HG03095 (cell line): ENCODE results near the gene HOXB2.

ENCODE experiments used
- ATAC-seq: cut with Tn5 transposase; IDR thresholded peaks from one replicate; pipeline ENCODE4 v1.9.1; 2021; ENCODE audit warnings: moderate library complexity; ENCODE audit not compliant: unreplicated experiment

Gene HOXB2

DNA sequence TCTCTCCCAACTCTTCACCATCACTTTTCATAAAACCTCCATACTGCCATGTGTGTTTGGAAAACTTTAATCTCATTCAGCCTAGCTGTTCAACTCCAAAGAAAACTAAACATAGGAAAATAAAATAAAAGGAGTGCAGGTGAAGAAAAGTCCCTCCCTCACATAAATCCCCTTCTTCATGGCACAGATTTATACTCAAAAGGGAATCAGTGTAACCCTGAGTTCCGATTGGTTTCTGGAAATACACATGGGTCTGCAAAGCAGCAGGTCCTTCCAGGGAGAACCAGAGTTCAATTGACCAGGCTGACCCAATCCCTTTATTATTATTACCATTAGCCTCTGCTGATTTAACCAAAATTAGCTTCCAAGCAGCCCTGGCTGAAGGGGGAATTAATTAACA is 8.9 kb upstream of the HOXB2 start:
- ATAC-seq, result no peak

DNA sequence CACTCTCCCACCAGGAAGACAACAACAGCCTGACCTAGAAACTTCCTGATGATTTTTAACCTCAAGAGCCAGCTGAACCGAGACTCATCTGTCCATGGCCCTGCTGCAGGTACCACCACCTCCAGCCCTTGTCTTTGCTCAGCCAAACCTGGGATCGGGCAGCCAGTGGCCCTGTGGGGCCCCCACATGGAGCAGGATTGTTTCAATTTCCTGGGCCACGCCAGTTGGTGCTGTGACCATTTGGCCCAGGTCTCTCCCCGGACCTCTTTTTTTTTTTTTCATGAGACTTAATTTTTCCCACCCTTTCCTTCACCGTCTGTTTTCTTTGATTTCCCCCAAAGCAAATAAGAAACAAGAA is 8.3 kb upstream of the HOXB2 start:
- ATAC-seq, result no peak

DNA sequence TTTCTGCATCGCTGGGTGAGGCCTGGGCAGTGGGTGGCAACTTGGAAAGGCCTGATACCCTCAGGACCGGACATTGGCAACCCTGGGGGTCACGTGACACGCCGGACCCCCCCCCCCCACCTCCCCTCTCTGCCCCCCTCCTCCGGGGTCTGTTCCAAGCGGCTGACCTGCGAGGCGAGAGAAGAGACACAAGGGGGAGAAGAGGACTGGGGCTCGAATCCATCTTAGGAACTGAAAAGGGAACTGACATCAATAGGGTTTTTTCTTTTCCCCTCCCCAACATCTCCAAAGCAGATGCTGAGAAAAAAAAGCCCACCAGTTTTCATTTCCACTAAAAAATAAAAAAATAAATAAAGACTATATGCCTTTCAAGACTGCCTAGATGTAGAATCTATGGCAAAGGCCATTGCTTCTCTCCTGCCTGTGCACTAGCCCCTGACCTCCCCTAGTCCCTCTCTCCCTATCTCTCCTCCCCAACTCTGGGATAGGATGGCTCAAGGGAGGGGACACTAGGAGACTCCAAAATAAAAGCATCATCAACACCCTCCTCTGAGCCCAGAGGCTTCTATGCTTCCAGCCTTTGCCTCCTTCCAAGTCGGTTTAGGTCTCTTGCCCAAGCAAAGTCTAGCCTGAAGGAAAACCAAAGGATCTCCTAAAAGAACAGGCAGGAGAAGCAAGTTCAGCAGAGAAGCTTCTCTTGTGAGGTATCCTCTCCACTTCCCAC is 7.7 kb upstream of the HOXB2 start:
- ATAC-seq, result no peak

DNA sequence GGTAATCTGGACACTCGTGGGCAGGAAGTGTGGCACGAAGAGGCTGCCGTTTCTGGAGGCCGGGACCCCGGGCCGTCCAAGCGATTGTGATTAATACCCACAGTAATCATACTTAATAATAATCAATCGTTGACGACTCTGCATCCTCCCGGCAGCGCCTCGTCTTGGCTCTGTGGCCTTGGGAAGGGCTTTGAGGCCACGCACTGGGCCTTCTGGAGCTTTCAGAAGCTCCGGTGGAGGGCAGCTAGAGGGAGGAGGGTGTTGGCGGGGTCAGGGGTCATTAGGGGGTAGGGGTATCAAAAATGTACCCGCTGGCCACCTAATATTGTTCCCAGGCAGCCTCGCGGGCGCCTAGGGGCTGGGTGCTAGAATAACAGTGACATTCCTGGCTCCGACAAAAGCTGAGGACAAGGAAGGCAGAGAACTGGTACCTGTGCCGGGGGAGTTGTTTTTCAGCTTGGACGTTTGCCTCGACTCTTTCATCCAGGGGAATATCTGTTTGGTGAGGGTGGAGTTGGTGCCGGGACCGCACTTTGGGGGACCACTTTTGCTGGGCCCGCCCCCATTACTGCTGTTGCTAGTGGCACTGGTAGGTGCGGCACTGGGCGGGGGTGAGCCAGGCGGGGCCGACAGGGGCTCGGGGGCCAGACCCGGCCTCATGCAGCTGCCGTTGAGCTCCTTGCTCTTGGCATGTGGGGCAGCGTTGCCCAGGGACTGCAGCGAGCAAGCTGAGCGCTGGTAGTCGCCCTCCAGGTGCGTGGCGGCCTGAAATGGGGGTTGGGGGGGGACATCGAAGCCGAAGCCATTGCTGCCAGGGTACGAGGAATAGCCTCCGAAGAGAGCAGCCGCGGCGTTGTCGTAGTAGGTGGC is 6.9 kb upstream of the HOXB2 start:
- ATAC-seq, result no peak

DNA sequence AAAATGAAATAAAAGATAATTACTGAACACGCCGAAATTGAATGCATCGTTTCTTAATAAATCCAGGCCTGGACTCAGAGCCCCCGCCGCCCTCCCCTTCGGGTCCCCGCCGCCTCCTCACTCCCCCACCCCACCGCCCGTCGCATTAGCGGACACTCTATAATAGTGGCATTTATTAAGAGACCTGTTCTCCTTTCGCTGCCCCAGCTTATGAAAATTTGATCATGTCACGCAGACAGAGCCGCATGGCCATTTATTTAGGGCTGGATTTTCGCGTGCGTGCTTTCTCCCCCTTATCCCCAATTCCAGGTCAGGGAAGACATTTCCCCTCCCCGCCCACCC is 6.3 kb upstream of the HOXB2 start:
- no peak for ATAC-seq

DNA sequence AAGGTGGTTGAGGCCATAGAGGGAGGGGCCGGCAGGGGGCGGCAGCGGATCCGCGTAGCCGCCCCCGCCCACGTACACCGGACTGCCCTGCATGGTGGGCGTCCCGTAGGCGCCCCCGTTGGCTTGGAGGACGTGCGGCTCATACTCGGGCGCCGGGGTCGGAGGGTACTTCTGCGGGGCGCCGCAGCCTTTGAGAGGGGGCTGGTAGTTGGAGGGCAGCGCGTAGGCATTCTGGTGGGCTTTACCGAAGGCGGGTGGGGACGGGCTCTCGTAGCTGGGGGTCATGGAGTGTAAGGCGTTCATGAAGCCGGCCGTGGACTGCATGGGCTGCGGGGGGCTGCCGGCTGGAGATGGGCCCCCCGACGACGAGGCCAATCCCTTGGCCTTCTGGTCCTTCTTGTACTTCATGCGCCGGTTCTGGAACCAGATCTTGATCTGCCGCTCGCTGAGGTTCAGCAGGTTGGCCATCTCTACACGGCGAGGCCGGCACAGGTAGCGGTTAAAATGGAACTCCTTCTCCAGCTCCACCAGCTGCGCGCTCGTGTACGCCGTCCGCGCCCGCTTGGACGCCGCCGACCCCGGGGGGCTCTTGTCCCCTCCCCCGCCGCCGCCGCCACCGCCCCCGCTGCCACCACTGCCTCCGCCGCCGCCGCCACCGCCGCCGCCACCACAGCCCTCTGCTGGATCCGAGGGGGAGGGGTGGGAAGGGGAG is 5.7 kb upstream of the HOXB2 start:
- no peak for ATAC-seq

DNA sequence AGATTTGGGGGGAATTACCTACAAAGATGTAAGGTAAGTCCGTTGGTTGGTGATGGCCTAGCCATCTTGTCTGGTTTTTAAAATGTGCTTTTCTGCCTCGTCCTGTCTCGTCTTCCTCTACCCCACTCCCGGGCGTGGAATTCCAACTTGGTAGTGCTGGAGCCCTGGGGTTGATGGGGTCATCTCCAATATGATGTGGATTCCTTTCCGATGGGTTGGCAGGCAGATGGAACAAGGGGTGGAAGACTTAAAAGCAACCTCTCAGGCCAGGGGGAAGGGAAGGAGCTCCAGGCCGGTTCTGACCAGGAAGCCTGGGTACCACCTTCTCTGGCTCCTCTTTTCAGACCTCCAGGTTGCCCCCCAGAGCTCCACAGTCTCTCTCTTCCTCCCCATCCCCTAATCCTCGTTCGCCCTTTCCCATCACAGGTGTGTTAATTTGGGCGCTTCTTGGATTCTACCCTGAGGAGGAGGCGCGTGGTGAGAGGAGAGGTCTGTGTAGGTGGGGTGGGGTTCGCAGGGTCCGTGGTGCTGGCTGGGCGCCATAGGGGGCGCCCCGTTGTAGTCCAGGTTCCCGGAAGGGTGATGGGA is 5.1 kb upstream of the HOXB2 start:
- no peak for ATAC-seq

DNA sequence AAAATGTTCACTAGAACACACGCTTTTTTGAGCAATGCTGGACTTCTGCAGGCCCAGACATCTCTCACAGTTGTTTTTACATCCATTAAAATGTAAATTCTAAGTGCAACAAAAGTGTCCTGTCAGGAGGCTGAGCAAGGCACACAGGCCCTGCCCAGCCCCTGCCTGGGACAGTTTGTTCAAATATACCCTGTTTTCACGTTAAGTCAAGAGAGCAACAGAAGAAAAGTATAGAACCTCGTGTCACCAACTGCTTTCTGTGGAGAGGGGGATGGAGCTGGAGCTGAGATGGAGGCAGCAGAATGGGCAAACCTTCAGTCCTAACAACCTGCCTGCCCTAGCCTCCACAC is 4.3 kb upstream of the HOXB2 start:
- ATAC-seq, result no peak

DNA sequence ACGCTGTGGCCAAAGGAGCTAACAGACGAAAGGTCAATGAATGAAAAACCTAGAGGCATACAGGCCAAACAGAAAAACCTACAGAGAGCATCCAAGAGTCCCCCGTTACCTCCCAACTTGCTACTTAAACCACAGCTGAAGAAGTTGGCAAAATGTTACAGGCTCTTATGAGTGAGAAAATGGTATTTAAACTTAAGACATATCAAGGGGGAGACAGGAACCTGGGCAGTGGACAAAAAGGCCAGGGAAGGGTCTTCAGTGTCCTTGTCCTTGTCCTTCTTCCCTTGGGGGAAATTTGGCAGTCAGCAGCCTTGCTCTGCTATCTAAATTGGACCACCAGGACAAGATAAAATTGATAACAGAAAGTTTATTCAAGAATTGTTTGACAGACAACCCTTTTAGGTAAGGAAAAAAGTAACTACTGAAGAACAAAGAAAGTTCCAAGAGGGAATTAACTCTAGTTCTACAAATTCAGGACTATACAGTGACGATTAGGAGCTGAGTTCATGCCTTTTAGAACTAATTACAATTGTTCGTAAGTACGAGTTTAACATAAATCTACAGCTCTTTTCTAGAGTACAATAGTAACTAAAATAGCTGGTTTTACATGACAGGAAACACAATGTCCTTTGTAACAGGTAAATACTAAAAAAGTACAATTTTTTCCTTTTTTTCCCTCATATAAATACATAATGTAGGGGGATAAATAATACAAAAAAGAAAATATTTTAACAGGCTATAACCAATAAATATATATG is 3.8 kb upstream of the HOXB2 start:
- no peak for ATAC-seq

DNA sequence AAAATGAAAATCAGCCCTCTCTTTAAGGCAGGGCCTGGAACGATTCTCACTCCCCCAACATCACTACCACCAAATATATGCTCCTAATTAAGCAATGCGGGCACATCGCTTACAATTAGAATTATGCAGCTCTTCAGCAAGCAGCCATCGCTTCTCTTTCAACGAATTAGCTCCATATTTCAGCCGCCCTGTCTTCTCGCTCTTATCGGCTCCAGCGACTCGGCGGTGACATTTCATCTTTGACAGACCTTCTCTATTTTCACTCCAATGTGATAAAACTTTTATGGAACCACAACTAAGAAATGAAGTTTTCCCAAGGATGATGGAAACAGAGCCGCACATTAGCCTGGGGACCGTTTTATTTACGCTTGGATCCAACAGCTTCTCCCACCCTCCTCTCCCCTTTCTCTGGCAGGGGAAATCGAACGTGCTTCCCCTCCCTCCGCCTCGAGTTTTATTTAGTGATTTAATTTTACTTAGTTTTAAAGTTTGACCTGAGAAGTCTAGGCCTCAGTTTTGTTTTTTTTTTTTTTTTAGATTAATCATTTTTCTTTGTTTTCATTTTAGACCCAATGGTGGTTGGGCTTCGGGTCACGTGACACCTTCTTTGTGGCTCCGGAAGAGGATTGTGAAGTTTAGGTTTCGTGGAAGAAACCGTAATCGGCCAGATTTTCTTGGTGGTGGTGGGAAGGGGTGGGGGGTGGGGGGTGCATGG is 3.1 kb upstream of the HOXB2 start:
- ATAC-seq, result no peak

DNA sequence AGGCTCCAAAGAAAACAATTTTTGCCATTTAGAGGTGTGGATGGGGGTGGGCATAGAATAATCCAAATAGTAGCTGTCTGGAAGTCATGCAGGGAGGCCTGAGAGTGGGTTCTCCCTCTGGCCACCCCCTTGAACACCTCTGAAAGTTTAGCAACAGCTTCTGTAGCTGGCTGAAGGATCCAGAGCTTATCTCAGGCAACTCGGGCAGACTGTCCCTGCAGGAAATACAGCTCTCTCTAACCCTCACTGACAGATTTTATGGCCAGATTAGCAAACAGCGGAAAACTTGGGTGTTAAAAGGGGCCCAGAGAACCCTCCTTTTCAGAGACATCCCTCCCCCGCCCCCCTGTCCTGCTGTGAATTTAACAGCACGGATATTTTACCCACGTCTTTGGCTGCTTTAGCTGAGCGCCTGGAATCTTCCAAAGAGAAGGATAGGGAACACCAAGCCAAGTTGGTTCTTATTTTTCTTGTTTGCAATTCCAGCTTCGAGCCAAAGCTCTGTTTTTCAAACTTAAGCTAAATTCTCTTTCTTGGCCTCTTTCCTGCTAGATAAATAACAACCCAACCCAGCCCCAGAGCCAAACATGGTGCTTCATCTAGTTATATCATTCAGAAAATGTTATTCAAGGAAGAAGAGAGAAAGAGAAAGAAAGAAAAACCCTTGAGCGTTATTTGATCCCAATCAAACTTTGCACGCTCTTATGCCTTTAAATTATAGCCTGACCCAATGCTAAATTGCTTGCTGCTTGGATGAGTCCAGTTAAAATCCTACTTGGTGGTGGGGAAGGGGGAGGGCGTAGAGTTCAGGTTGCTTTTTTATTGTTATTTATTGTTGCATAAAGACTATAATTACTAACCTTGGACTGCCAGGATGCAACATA is 2.3 kb upstream of the HOXB2 start:
- ATAC-seq, result no peak

DNA sequence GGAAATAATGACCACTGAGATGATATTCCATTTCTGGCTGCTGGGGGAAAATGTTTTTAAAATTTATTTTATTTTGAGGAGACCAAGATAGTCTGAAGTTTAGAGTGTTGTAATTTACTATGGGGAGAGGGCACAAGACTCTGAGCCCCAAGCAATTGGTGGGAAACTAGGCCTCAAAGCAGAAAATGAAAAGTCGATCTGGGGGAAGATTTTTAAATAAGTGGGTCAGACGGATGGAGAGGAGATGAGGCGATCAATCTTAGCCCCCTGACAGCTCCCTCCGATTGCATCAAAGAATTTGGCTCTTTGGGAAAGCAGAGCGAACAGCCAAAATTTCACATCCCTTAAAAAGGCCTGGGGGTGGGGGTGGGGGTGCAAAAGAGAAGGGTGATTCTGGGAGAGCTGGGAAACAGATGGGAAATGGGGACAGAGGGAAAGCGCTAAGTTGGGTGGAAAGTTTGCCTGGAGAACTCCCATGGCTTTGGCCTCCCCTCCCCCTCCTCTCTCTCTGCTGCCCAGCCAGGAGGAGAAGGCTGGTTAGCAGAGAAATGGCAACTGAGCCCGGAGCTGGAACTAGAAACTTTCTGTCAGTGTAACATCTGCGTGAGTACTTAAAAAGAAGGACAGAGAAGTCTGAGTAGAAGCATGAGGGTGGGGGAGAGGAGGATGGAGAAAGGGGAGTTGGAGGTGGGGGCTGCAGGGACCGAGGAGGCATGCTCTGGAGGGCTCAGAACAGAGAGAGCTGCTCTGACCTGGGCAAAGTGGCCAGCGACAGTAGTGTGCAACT is 1.4 kb upstream of the HOXB2 start:
- no peak for ATAC-seq

DNA sequence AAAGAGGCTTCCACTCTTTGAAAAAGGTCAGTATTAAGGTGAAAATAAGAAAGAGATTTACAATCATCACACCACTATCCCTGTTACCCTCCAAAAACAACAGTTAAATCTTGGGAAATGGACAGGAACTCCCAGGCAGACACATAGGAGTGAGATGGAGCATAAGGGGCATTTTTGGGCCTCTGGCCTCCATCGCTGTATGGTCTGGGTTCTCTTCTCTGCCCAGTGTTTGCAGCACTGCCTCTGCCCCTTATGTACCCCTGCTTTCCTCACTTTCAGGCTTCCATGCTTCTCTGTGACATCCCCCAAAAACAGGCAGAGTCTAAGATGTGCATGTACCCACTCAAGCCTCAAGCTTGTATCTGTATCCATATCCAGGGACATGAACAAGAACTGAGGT is 630 bp upstream of the HOXB2 start:
- ATAC-seq, result no peak

DNA sequence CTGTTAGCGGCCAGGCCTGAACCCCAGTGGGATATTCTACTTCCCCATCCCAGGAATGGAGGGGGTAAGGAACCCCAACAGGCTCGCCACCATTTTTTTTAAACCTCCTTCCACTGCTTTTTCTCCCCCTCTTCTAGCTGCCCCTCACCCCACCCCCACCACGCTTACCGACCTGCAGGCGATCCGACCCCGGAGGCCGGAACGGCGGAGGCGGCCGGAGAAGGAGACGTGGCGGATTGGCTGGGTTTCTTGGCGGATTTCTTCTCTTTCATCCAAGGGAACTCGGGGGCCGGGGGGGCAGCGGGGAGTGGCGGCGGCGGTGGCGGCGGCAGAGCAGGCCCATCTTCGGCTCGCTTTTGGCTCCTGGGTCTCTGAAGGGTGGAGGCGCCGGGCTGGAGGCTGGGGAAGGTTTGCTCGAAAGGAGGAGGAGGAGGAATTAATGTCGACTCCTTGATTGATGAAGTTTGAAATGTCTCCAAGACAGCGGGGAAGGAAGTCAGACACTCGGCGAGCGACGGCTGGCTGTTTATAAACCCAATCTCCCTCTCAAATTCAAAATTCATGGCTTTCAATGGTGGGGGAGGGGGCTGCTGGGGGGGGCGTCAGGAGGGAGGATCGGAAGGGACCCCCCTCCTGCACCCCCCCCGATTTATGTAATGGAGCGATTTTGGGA is 424 bp downstream of the HOXB2 start:
- ATAC-seq, result no peak

DNA sequence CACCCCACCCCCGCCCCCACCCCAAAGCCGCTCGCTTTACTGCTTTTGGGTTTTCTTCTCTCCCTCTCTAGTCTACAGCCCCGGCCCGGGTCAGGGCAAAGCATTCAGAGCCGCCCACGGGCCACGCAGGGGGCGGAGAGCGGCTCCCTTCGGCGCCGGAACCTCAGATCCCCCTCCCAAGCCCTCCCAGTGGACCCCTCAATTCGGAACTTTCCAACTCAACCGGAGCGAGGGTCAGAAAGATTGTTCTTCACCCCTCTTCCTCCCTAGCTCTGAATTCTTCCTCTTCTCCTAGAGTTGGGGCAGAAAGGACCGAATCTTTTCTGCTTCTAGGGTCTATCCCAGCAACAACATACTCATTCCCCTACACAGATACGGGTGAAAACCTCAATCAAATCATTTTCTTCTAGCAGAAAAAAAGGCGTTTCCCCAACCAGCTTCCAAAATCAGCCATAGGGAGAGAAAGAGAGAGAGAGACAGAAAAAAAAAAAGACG is 1.0 kb downstream of the HOXB2 start:
- ATAC-seq, result no peak

DNA sequence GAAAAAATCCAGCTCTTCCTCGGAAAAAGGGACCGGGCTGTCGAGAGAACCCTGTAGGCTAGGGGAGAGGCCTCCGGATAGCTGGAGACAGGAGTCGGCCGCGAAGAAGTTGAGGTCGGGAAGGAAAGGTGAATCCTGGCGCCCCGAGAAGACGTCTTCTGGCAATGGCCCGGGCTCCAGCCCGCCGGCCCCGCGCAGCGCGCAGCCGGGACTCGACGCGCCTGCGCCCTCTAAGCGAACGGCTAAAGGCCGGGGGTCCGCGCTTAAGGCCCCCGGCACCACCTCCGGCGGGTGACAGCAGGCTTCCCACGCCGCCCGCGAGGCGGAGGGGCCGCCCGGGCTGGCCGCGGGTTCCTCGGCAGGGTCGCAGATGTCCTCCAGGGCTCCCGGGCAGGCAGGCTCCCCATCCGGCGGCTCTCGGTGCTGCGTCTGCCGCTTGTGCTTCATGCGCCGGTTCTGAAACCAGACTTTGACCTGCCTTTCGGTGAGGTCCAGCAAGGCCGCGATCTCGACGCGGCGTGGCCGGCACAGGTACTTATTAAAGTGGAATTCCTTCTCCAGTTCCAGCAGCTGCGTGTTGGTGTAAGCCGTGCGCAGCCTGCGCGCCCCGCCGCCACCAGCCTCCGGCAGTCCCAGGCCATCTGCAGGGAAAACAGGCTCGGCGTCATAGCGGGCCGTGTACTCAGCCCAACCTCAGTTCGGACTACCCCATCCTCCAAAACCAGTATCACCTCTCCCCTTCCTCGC is 1.6 kb downstream of the HOXB2 start:
- no peak for ATAC-seq

DNA sequence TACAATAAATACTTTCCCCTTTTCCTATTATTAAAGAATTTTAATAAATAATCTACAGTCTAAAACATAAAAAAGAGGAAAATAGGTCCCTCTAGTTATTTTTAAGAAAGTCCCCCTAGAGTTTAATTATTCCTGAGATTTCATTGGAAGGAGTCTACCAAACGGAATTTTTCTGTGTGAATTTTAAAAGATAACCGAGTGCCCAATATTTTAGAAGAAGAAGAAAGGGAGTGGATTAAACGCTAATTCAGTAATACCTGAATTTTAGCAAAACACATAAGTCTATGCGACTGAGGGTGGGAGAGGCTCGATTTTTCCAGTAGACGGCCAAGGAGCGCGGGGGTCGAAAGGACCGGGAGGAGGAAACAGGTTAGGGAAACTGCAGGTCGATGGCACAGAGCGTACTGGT is 2.2 kb downstream of the HOXB2 start:
- no peak for ATAC-seq
